NCI-H345 treated with DMSO at 0.1 percent for 48 hours (cell line): Measurements from ENCODE around the gene DIP2B.
"Not testable (repeated sequence)": the region's sequence is repeated elsewhere in the genome, so short reads cannot be mapped to it uniquely, and the experiment has no call there.

Experiments used
- DNase-seq: peaks from one replicate; lab custom pipeline; 2025; ENCODE audit not compliant: unreplicated experiment; lab: John Stamatoyannopoulos, UW

The DIP2B gene

GRCh38 chr12:50504798-50505674 is at the start of gene DIP2B:
DIP2B (plus strand) TSS chr12:50504985; CDS start chr12:50505141, 156 bp downstream.
- peak; percentile 44 for DNase-seq

- DNase-seq = no peak
Observed at GRCh38 chr12:50458606-50459005, 46.2 kb upstream of the DIP2B start.

GRCh38 chr12:50467439-50467838 is 37.3 kb upstream of the DIP2B start:
- DNase-seq = no peak

GRCh38 chr12:50477241-50477832 is 27.4 kb upstream of the DIP2B start:
- no peak for DNase-seq

GRCh38 chr12:50482571-50482970 is 22.2 kb upstream of the DIP2B start:
- no peak for DNase-seq

- no peak for DNase-seq
Observed at GRCh38 chr12:50483488-50483887, 21.3 kb upstream of the DIP2B start.

- no peak for DNase-seq
Observed at GRCh38 chr12:50488801-50489200, 16.0 kb upstream of the DIP2B start.

- not testable (repeated sequence) for DNase-seq
Observed at GRCh38 chr12:50498119-50498518, 6.7 kb upstream of the DIP2B start.

GRCh38 chr12:50505675-50506530 is 1.1 kb downstream of the DIP2B start:
- no peak for DNase-seq

- DNase-seq = no peak
Observed at GRCh38 chr12:50506753-50507473, 2.1 kb downstream of the DIP2B start.

GRCh38 chr12:50507474-50507838 is 2.7 kb downstream of the DIP2B start:
- no peak for DNase-seq

- DNase-seq = no peak
Observed at GRCh38 chr12:50507930-50508329, 3.1 kb downstream of the DIP2B start.

- DNase-seq = no peak
Observed at GRCh38 chr12:50508414-50508813, 3.6 kb downstream of the DIP2B start.

- no peak for DNase-seq
Observed at GRCh38 chr12:50508970-50509663, 4.3 kb downstream of the DIP2B start.

GRCh38 chr12:50514526-50515276 is 9.9 kb downstream of the DIP2B start:
- DNase-seq = no peak

GRCh38 chr12:50515587-50515986 is 10.8 kb downstream of the DIP2B start:
- no peak for DNase-seq

- no peak for DNase-seq
Observed at GRCh38 chr12:50517421-50518048, 12.8 kb downstream of the DIP2B start.

GRCh38 chr12:50518090-50518489 is 13.3 kb downstream of the DIP2B start:
- DNase-seq = no peak

- no peak for DNase-seq
Observed at GRCh38 chr12:50519353-50519752, 14.6 kb downstream of the DIP2B start.
